AG09319 (cell line): Measurements from ENCODE around the gene ATCAY.

Experiments
- DNase-seq: peaks from one replicate; pipeline ENCODE4 v3.0.0-alpha.2; 2010; ENCODE audit warnings: low read depth; ENCODE audit errors: extremely low read depth
- TF ChIP-seq, protein P1 (sequence below): IDR thresholded peaks from 2 replicates; pipeline ENCODE4 v1.5.1; 2011; ENCODE audit warnings: low read depth, mild to moderate bottlenecking, inconsistent platforms, low read length, moderate library complexity

ATCAY gene

DNA sequence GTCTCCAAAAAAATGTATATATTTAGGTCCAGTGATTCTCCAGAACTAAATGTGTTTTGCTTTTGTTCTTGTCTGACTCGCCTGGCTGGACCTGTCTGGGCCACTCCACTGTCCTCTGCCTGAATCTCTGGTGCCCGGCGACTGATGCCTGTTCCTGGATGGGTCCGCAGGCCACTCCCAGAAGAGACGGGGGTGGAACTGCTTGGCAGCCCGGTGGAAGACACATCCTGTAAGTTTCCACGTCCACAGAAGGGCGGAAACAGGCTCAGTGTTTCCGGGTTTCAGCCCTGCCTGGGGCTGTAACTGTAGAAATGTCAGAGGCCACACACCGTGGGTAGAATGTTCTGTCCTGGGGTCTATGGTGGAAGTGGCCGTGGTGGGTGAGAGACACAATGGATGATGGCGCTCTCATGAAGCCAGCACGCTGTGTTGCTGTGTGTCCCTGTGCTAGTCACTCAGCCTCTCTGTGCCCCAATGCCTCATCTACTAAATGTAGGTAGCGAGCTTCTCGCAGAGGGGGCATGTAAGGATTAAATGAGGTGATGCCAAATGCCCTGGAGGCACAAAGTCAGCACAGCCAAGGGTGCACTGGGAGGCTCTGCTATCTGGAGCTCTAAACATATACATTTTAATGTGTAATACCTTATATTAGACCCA lies 22.0 kb downstream of the ATCAY start:
- TF ChIP-seq, protein P1, sequence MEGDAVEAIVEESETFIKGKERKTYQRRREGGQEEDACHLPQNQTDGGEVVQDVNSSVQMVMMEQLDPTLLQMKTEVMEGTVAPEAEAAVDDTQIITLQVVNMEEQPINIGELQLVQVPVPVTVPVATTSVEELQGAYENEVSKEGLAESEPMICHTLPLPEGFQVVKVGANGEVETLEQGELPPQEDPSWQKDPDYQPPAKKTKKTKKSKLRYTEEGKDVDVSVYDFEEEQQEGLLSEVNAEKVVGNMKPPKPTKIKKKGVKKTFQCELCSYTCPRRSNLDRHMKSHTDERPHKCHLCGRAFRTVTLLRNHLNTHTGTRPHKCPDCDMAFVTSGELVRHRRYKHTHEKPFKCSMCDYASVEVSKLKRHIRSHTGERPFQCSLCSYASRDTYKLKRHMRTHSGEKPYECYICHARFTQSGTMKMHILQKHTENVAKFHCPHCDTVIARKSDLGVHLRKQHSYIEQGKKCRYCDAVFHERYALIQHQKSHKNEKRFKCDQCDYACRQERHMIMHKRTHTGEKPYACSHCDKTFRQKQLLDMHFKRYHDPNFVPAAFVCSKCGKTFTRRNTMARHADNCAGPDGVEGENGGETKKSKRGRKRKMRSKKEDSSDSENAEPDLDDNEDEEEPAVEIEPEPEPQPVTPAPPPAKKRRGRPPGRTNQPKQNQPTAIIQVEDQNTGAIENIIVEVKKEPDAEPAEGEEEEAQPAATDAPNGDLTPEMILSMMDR, result no peak

DNA sequence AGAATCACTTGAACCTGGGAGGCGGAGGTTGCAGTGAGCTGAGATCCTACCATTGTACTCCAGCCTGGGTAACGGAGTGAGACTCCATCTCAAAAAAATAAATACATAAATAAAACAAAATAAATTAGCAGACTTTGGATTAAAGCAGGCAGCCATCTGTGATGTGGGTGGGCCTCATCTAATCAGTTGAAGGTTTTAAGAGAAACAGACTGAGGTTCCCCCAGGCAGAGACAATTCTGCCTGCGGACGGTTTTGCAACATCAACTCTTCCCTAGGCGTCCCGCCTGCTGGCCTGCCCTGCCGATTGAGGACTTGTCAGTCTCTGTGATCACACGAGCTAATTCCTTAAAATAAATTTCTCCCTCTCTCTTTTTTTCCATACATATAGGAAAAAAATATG lies 23.7 kb downstream of the ATCAY start:
- TF ChIP-seq, protein P1, result no peak
- DNase-seq, result no peak

More for the DNA sequence above, 22.0 kb downstream of the ATCAY start:
- DNase-seq, result no peak

GRCh38 chr19:3907626-3908265 lies 27.3 kb downstream of the ATCAY start:
- TF ChIP-seq, protein P1, result no peak
- no peak for DNase-seq

GRCh38 chr19:3908266-3909054 lies 28.0 kb downstream of the ATCAY start:
- DNase-seq, result no peak
- TF ChIP-seq, protein P1, result no peak

- TF ChIP-seq, protein P1, result no peak
- DNase-seq, result no peak
Measured at GRCh38 chr19:3910105-3910504, 29.6 kb downstream of the ATCAY start.

DNA sequence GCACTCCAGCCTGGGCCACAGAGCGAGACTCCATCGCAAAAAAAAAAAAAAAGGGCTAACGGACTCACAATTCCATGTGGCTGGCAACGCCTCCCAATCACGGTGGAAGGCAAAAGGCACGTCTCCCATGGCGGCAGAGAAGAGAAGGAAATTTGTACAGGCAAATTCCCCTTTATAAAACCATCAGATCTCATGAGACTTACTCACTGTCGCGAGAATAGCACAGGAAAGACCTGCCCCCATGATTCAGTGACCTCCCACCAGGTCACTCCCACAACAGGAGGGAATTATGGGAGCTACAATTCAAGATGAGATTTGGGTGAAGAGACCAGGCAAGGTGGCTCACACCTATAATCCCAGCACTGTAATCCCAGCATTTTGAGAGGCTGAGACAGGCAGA lies 33.7 kb downstream of the ATCAY start:
- no peak for DNase-seq
- TF ChIP-seq, protein P1, result no peak

DNA sequence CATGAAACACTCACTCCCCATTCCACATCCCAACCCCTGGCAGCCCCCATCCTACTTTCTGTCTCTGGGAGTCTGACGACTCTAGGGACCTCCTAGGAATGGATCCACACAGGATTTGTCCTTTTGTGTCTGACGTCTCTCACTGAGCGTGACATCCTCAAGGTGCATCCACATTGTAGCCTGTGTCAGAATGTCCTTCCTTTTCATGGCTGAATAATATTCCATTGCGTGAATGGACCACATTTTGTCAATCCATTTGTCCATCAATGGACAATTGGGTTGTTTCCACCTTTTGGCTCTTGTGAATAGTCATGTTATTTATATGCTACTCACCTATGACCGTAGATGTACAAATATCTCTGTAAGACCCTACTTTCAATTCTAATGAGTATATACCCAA lies 35.5 kb downstream of the ATCAY start:
- TF ChIP-seq, protein P1, result no peak
- DNase-seq, result no peak
